Tibial artery (tissue), 4 donors: ENCODE data around the gene ERC1.

Experiments
- DNase-seq, 2 donors: peaks; one replicate each; pipeline ENCODE4 v3.0.0-alpha.2; 2019
- H3K27ac ChIP-seq, 2 donors: fragments of 200-600 bp; sonication (generic) in 1 of 2; 1 replicate in 1 of 2; 2 replicates in 1 of 2; pipeline ENCODE4 v1.5.1; 2018 to 2019; ENCODE audit warnings: mild to moderate bottlenecking in 1 of 2
- H3K27me3 ChIP-seq, 2 donors: fragments of 200-600 bp; sonication (generic) in 1 of 2; one replicate each; pipeline versions ENCODE4 v1.5.1 to v1.6.0; 2016 to 2019
- H3K36me3 ChIP-seq, 3 donors: fragments of 200-600 bp; sonication (generic) in 2 of 3; one replicate each; pipeline ENCODE4 v1.5.1; 2016 to 2019; ENCODE audit warnings: mild to moderate bottlenecking in 2 of 3
- H3K4me1 ChIP-seq, 4 donors: fragments of 200-600 bp; sonication (generic) in 2 of 4; 1 replicate in 3 of 4; 2 replicates in 1 of 4; pipeline ENCODE4 v1.5.1; 2016 to 2019
- H3K4me3 ChIP-seq, 2 donors: fragments of 200-600 bp; sonication (generic) in 1 of 2; 1 replicate in 1 of 2; 2 replicates in 1 of 2; pipeline ENCODE4 v1.5.1; 2018 to 2019; ENCODE audit warnings: mild to moderate bottlenecking in 2 of 2
- H3K9me3 ChIP-seq, 3 donors: fragments of 200-600 bp; sonication (generic) in 1 of 3; one replicate each; pipeline ENCODE4 v1.5.1; 2016 to 2019
- intact Hi-C: fragments of 100-400 bp; cut with DNase I; formaldehyde crosslinking; loops from one replicate; pipeline ENCODE4 v1.15.0; 2023; ENCODE audit warnings: low total_unique reads
- TF ChIP-seq, protein P1 (sequence below), 2 experiments: fragments of 200-600 bp in 1 of 2; fragments of 450-650 bp in 1 of 2; IDR thresholded peaks; one replicate each; pipeline ENCODE4 v1.5.1; 2017 to 2019; ENCODE audit warnings: antibody characterized with exemption in 2 of 2, mild to moderate bottlenecking in 1 of 2, moderate library complexity in 1 of 2

ERC1 gene

DNA sequence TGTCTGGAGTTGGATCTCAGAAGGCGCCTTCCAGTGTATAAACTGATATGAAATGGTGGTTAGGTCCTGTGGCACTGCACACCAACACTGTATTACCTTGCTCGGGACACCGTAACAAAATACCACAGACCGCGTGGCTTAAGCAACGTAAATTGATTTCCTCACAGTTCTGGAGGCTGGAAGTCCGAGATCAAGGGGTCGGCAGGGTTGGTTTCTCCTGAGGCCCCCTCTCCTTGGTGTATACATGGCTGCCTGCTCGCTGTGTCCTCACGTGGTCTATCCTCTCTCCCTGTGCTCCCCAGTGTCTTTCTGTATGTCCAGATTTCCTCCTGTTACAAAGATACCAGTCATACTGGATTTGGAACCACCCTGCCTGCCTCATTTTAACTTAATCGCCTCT lies 475.0 kb downstream of the ERC1 start:
- H3K27me3 ChIP-seq: no peaks in the 10 kb centered on the region
- H3K9me3 ChIP-seq: no peaks in the 10 kb centered on the region
- H3K4me3 ChIP-seq: no peak overlapping the region
- intact Hi-C loops: no loop called here
- TF ChIP-seq, protein P1, sequence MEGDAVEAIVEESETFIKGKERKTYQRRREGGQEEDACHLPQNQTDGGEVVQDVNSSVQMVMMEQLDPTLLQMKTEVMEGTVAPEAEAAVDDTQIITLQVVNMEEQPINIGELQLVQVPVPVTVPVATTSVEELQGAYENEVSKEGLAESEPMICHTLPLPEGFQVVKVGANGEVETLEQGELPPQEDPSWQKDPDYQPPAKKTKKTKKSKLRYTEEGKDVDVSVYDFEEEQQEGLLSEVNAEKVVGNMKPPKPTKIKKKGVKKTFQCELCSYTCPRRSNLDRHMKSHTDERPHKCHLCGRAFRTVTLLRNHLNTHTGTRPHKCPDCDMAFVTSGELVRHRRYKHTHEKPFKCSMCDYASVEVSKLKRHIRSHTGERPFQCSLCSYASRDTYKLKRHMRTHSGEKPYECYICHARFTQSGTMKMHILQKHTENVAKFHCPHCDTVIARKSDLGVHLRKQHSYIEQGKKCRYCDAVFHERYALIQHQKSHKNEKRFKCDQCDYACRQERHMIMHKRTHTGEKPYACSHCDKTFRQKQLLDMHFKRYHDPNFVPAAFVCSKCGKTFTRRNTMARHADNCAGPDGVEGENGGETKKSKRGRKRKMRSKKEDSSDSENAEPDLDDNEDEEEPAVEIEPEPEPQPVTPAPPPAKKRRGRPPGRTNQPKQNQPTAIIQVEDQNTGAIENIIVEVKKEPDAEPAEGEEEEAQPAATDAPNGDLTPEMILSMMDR (IDR thresholded peaks at IDR 0.05): no peak
- H3K4me1 ChIP-seq: peaks cover 0 to 61% (median 29%) of the 10 kb centered on the region in 4 donors
- H3K36me3 ChIP-seq: peaks cover 0 to 5% (median 0%) of the 10 kb centered on the region in 3 donors
- DNase-seq: no peak
- H3K27ac ChIP-seq: no peak overlapping the region

DNA sequence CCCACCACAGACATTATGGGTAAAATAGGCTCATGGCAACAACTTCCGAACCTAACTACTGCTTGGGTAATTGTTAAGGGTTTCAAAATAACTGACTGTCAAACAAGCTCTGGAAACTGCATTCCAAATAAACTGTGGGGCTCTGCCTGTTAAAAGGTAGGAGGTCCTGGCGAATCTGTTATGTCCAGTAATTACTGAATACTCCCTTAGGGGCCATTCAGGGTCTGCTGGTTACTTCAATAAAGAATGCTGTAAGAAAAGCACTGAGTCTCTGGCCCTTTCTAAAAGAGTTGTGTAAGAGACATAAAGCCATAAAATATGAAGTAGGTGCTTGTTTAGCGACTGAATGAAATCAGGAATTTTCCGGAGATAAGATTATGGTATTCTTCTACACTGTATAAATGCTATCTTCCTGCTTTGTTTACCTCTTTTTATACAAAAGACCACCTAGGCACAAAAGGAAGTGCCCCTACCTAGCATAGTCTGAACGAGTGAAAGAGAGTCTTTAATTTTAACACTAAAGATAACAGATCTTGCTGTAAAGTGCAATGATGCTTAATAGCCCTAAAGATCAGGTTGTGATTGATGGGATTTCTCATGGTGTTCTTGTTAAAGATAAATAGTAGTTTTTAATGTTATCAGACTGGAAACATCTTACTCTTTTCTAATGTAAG lies 475.6 kb downstream of the ERC1 start:
- Histone ChIP-seq H3K27me3 (no peaks in the 10 kb centered on the region), H3K27ac (no peak overlapping the region), H3K4me1 (peaks cover 0 to 67% (median 31%) of the 10 kb centered on the region in 4 donors), H3K4me3 (no peak overlapping the region), H3K36me3 (peaks cover 0 to 5% (median 0%) of the 10 kb centered on the region in 3 donors), H3K9me3 (no peaks in the 10 kb centered on the region)
- intact Hi-C loops: no loop called here
- no peak for DNase-seq
- TF ChIP-seq, protein P1 (IDR thresholded peaks at IDR 0.05): no peak

DNA sequence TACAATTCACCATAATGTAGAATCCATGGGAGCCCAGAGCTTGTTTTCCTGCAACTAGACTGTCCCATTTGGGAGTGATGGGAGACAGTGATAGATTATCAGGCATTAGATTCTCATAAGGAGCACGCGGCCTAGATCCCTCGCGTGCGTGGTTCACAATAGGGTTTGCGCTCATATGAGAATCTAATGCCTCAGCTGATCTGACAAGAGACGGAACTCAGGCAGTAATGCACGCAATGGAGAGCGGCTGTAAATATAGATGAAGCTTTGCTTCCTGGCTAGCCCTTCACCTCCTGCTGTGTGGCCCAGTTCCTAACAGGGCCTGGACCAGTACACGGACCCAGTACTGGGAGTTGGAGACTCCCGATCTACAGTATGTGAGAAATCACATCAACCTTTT lies 476.7 kb downstream of the ERC1 start:
- intact Hi-C loops: no loop called here
- Histone ChIP-seq H3K4me3 (no peak overlapping the region), H3K9me3 (no peaks in the 10 kb centered on the region), H3K36me3 (peaks cover 0 to 5% (median 0%) of the 10 kb centered on the region in 3 donors), H3K27ac (no peak overlapping the region), H3K27me3 (no peaks in the 10 kb centered on the region), H3K4me1 (peaks cover 0 to 69% (median 30%) of the 10 kb centered on the region in 4 donors)
- DNase-seq: no peak
- TF ChIP-seq, protein P1 (IDR thresholded peaks at IDR 0.05): no peak

DNA sequence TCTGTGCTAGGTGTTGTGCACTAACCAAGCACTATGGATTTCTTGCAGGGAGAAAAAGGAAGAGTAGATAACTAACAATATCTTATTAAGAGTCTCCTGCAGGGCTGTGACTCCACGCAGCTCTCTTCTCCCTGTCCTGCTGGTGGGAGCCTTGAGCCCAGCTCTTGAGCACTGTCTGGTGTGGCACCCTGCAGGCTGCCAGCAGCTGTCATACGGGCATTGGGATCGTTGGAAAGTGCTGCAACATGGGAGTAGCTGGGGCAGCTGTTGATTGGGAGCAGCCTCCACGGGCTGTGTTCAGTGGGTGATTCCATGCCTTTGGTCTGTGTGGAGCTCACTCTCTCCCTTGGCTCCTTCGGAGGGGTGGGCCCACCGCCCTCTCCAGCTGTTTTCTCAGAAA lies 478.0 kb downstream of the ERC1 start:
- TF ChIP-seq, protein P1 (IDR thresholded peaks at IDR 0.05): no peak
- Histone ChIP-seq H3K27me3 (no peaks in the 10 kb centered on the region), H3K4me1 (peaks cover 0 to 69% (median 36%) of the 10 kb centered on the region in 4 donors), H3K27ac (peak overlapping the region; percentile 54 to 67), H3K9me3 (no peaks in the 10 kb centered on the region), H3K36me3 (peaks cover 0 to 5% (median 0%) of the 10 kb centered on the region in 3 donors), H3K4me3 (no peak overlapping the region)
- intact Hi-C loops: no loop called here
- no peak for DNase-seq

DNA sequence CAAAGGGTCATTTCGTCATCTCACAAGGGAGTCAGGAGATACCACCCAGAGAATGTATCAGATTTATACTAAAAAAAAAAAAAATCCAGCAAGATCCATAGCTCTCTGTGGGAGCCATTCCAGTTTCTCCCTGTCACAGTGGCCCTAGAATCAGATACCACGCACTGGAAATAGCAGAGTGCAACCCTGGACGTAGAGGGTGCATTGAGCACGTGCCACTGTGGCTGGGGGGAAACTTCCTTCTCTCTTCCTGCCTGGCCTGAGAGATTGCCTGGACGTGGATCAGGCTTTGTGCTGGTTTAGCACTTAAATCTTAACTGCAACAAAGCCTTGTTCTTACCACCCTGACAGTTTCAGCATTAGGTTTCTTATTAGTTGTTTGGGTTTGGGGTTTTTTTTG lies 479.0 kb downstream of the ERC1 start:
- DNase-seq: peak in 1 of 2 donors; percentile 40
- peaks cover 0 to 73% (median 46%) of the 10 kb centered on the region in 4 donors for H3K4me1 ChIP-seq
- intact Hi-C loops: no loop called here

More for the DNA sequence above, 479.0 kb downstream of the ERC1 start:
- Histone ChIP-seq H3K4me3 (no peak overlapping the region), H3K27ac (peak overlapping the region; percentile 54 to 67), H3K27me3 (no peaks in the 10 kb centered on the region), H3K36me3 (peaks cover 0 to 5% (median 0%) of the 10 kb centered on the region in 3 donors), H3K9me3 (no peaks in the 10 kb centered on the region)
- TF ChIP-seq, protein P1 (IDR thresholded peaks at IDR 0.05): no peak
